ENCODE data around the gene ADAM12. TPM values are rescaled to one million over a fixed set of nuclear protein-coding genes. Genes with fewer than 3 reads are reported as not detected.

Gene ADAM12
- total RNA-seq, 1 donor from 2014 or later, result not detected

DNA sequence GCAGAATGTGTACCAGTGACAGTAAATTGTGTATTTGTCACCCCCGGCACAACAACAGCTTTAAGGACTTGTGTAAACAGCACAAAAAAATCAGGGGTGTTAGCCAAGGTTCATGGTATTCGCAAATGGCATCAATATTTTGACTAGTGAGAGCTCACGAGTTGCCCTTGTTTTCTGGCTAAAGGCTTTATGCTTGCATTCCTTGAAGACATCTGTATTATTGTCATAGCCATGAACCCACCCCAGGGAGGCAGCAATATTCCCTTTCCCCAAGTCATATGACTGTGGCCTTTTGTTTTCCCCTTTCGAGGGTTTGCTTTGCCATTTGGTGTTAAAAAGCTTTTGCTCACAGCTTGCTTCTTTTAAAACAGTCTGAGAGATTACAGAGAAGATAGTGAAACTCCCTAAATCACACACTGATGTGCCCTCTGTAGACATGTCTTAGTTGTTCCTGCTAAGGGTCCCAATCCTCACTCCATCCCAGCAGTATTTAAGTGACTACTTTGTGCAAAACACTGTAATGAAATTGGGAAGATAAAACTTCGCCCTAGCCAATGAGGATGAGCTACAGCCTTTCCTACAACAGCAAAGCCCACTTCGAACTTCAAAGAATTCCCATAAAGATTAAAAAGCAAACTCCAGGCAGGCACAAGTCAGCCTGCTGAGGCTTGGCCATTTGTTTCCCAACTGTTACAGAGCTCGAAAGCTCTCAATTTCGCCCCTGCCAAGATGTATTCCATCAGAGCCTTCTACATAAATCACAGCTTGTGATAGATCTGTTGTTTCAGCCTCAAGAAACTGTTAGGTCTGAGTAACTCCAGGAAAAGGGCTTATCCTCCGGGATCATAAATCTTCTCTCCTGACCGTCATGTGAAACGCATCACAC lies 172.3 kb downstream of the ADAM12 start:
- DNase-seq (ENCODE audit: low spot score) (no peak), ATAC-seq (no peak)

DNA sequence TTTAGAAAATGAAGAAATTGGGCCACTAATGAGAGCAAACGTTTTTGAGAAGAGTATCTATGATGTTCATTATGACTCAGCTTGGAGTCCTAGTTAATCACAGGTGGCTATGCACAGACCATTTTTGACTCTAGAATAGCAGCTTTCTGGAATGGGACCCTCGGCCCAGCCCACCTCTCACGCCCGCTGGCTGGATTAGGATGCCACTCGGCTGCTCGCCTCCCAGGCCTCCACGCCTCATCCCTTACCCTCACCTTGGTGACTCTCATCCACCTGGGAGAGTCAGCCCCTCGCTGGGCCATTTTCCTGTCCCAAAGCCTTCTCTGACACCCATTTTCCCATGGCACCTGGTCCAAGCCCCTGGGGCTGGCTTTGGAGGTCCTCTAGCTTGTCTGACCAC lies 173.6 kb downstream of the ADAM12 start:
- DNase-seq (ENCODE audit: low spot score), result no peak
- no peak for ATAC-seq

DNA sequence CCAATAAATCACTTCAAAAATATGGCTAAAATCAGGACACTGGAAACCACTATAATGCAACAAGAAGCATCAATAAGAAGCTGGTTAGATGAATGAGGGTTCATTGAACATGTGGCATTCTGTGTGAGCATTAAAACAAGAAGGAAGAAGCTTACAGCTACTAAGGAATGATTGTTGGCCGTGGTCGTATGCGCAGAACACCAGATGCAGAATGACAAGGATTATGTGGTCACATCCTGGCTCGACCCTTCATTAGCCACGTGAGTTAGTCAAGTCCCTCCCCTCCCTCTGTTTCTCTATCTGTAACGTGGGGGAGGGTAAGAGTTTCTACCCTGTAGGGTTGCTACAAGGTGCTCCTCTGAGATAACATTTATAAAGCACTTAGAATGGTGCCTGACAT lies 174.3 kb downstream of the ADAM12 start:
- no peak for ATAC-seq
- no peak for DNase-seq (ENCODE audit: low spot score)

DNA sequence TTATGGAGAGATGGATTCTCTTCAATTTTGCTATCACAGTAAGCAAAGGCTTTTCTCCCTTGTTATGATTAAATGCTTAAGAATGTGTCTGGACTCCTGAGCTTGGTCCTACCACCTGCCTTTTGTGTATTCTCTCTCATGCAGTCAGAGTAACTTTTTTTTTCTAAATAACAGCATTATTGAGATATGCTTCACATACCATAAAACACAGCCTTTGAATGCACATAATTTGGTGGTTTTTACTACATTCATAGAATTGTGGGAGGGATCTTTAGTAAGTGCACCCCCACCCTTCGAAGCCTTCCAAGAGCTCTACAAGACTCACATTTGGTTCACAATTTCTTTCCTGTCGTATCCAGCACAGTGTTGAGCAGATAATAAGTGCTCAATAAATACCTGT lies 175.5 kb downstream of the ADAM12 start:
- ATAC-seq, result no peak

DNA sequence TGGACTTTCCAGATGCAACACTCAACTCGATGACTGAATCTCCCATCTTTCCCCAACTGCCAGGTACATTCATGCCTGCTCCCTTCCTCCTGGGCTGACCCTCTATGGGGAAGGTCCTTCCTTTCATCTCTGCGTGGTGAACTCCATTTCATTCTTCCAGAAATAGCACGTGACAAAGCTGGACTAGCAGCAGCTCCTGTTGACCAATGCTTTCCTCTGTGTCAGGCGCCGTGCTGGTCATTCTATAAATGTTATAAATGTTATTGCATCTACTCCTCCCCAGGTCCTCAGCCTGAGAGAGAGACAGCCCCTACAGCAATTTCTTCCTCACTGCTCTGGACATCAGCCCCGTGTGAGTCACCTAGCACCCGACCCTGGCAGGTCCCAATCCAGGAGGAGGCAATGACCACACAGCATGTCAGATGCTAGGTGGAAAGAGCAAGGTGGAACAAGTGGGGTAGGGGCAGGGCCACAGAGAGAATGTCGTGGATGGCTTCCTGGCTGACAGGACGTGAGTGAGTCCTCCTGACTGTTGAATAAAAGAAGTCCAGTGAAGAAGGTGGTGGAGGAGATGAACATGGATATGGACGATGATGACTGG lies 178.1 kb downstream of the ADAM12 start:
- no peak for DNase-seq (ENCODE audit: low spot score)
- ATAC-seq, result no peak

More for the DNA sequence above, 175.5 kb downstream of the ADAM12 start:
- DNase-seq (ENCODE audit: low spot score), result no peak

DNA sequence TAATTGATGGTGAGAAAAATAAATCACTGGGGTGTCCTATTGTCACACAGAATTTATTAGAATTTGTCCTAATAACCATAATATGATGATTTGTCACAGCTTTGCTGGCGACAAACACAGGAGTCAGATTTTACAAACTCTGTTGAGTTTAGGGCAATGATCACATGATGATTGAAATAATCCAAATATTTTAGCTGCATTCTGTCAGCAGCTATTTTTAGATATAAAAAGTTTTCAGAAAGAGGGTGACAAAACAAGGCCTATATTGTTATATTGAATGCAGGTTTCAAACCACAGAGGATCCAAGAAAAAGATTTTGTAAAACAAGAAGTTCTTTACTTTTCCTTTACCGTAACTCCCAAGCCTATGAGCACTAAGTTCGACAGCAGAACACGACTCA lies 178.8 kb downstream of the ADAM12 start:
- ATAC-seq (no peak), DNase-seq (ENCODE audit: low spot score) (no peak)

DNA sequence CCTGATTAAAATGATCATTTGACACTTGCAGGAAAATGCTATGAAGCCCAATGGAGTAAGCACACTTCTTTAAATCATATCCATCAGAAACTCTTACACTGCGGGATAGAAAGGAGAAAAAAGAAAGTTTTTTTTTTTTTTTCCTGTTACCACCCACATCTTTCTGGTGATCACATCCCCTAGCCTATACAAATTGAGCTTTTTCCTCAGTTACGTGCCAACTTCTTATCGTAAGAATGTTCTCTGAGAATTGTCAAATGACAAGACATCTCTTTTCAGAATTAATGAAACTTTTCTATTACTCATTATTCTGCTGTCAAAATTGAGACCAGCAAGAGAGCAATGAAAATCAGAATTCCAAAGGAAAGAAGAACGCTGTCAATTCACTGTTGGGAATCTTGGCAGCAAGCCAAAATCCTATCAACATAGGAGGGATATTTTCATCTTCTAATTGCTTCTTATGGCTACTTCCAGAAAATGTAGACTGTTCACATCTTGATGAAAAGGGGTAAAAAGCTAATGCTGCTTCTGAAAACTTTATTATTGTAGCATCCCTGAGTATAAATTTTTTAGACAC lies 179.5 kb downstream of the ADAM12 start:
- DNase-seq (ENCODE audit: low spot score), result no peak
- ATAC-seq, result no peak

DNA sequence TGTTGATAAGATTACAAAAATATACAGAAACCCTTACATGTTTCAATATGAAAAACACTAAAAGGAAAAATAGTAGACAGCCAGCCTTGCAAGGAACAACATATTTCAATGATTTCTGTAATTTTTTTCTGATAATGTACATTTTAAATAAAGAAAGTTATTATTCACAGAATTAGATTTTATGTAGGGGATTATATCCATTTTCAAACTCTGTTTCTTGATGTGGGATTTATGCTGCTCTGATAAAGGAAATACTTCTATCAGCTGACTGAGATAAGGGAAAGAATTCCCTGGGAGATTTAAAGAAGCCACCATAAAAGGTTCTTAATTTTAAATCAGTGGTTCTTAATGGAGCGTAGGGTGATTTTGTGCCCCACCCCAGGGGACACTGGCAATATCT lies 180.4 kb downstream of the ADAM12 start:
- DNase-seq (ENCODE audit: low spot score), result no peak

DNA sequence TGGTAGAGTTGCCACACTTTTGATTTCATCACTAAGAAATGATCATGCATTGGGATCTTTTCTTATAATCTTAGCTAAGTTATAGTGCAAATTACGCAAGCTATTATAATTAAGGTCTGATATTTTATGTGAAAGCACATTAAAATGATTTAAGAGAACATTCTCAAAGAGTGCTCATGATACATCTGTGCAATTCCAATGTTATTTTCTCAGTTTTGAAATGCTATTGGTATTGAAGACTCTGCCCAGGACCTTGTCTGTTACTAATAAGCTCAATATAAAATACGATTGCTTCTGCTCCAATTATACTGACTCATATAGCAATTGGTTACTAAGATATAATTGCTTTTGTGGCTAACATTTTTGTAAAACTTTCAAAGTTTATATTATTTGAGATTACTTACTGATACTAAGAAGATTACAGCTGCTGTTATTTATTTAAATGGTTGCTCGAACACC lies 180.9 kb downstream of the ADAM12 start:
- DNase-seq (ENCODE audit: low spot score) (no peak), ATAC-seq (no peak)

More for the DNA sequence above, 180.4 kb downstream of the ADAM12 start:
- no peak for ATAC-seq

DNA sequence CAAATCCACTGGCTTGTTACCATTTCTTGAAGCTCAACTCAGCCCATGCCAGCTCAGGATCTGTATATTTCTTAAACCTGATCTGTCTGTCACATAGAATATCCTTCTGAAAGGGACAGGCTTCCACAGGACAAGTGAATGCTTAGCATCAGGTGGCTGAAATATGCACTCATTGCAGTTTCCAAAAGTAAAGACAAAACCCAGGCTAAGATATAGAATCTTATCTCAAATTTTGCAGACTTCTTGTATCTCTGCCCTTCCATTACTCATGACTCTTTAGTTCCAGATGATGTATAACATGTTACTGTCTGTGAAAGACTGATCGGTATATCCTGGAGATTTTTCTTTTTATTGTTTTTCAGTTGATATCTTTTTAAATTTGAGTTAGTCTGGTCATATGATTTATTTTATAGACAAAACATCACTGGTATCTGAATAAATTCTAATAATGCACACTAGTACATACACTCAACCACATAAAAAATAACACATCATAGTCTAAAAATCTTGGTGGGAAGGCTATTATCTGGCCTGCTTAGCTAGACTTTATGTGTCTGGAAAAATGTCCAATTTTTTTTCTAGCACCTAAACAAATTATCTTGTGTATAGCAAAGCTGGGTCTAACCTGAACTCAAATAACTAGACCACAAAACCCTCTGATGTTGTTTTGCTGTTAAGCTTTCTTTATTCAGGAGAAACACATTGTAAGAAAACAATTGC lies 182.6 kb downstream of the ADAM12 start:
- ATAC-seq, result no peak
- DNase-seq (ENCODE audit: low spot score), result no peak

DNA sequence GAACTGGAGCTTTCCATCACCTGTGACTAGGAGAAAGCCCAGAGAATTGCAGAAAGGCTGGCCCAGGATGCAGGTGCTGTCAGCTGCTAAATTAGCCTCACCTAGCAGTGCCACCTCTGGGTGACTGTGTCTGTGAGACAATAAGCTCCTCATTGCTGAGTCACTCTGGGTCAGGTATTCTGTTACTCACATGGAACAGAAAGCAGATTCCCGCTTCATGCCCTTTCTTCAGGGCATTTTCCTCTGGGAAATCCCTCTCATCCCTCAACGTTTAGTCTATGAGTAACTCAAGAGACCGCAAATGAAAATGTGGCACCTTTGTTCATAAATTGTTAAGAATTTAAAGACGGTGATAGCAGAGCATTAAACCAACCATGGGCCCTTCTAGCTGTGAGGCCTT lies 184.0 kb downstream of the ADAM12 start:
- ATAC-seq, result no peak
- no peak for DNase-seq (ENCODE audit: low spot score)

DNA sequence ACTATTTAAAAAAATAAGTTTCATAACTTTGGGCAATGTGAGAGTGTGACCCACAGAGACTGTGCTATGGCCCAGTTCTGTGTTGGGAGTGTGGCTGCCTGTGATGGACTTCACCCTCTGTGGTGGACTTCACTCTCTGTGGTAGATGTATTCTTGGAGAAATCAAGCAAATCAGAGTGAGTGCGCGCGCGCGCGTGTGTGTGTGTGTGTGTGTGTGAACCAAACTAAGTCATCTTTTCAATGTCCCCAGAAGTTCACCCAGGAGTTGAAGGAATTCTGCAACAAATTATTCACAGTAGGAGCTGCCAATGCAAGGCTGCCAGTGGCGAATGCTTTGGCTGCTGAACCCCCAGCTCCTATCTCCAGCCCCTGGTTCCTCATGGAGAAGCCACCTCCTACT lies 184.5 kb downstream of the ADAM12 start:
- no peak for DNase-seq (ENCODE audit: low spot score)
- ATAC-seq, result peak; percentile 20

DNA sequence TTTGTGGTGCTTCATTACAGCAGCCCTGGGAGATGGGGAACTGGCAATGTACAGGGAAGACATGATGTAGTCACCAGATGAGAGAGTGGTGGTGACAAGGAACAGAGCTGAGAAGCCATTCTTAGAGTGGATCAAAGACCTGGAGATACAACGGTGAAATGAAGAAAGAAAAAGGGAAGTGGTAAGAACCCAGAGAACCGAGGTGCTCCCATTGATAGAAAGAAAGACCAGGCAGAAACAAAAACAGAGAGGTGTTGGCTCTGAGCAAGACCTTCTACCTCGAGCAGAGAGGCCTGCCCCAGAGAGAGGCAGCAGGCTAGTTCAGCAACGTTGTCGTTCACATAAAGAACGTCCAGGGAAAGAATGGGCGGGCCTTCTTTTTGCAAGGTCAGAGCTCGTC lies 186.7 kb downstream of the ADAM12 start:
- ATAC-seq (no peak), DNase-seq (ENCODE audit: low spot score) (no peak)

DNA sequence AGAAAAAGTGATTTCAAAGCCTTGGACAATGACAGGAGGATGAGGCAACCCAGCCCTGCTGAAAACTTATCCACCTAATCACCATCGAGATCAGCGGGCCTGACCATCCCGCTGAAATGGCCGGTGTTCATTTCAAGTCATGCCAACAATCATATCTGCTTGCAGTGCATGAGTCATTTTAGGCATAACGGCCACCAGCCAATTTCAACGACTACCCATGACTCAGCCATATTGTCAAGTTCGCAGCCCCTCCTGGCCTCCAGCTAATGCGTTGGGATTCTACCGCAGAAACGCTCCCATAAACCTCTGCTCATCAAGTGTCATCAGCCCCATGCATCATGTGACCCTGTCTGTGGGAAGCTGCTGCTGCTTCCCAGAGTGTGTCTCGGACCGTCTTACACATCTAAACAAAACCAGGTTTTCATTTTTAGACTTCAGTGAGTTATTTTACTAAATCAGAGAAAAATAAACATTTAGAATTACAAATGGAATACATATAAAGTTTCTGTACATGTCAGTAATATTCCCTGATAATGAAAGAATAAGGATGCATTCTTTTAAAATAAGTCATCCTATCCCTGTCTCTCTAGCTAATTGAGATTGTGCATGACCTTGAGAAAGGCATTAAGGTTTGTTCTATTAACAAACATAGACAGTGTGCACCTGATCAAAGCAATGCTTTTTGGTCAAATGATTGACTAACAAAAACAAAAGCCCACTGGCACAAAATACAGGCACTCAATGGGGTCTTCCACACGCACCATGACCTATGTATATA lies 188.9 kb downstream of the ADAM12 start:
- ATAC-seq (no peak), DNase-seq (ENCODE audit: low spot score) (no peak)

DNA sequence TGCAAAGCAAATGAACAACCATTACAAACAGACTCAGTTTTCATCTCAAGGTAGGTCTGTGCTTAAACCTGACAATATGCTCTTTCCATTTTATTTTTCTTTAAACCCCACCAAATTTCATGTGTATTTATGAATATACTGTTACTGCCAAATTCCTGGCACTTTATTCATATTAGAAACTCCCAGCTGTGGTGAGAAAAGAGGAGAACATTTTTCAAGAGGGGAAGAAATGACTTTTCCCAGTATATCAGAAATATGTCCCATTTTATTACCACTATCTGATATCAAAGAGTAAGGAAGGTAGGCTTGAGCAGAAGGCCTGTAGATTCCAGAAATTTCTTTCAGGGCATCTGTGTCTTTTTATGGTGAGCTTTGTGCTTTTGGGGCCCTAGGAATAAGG lies 189.6 kb downstream of the ADAM12 start:
- DNase-seq (ENCODE audit: low spot score) (no peak), ATAC-seq (no peak)

DNA sequence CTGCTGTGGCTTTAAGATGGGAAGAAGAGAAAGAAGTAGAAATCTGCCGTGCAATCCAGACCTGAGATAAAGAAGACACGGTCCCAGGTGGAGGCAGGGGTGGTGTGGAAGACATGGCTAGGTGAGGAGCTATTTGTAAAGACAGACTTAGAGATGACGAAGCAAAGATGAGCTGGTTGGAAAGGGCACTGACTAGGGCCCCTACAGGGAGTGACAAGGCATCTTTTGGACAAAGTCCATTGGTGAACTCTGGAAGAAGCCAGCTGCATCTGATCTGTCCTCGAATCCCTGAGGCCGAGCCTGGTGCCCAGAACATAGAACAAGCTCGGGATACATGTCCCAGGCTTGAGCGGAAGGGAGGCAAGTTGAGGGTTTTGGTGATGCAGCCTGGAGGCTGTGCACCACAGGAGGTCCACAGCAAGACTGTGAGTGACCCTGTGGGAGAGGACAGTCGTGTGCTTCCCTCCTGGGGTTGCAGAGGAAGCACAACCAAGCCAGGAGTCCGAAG lies 191.2 kb downstream of the ADAM12 start:
- ATAC-seq, result no peak
- no peak for DNase-seq (ENCODE audit: low spot score)

DNA sequence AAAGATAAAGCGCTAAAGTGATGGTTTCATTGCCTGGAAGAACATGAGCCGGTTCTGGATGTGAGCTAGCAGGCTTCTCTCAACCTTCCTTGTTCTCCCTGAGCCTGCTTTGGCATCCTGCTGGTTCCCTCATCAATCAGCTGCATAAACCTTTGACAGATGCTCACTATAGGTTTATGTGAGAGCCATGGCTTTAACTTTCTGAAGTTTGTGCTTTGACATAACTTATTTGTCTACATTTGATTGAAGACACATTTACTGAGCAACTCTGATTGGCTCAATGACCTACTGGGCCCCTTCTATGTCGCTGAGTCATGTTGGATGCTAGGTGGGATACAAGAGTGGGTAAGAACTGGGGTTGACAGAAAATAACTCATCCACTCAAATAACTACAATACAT lies 192.0 kb downstream of the ADAM12 start:
- ATAC-seq (no peak), DNase-seq (ENCODE audit: low spot score) (no peak)

DNA sequence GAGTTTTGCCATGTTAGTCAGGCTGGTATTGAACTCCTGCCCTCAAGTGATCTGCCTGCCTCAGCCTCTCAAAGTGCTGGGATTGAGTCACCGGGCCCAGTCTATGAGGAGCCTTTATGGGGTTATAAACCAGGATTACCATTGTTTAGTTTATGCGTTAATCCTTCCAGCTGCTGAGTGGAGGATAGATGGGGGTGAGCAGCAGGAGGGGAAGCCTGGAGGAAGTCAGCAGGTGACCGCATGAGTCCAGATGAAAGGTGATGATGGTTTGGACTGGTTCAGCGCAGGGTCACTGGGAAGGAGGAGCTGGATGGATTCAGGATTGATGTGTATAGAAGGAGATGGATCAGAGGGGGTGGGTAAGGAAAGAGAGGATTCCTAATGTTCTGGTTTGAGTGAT lies 197.1 kb downstream of the ADAM12 start:
- DNase-seq (ENCODE audit: low spot score), result no peak
- ATAC-seq, result no peak

DNA sequence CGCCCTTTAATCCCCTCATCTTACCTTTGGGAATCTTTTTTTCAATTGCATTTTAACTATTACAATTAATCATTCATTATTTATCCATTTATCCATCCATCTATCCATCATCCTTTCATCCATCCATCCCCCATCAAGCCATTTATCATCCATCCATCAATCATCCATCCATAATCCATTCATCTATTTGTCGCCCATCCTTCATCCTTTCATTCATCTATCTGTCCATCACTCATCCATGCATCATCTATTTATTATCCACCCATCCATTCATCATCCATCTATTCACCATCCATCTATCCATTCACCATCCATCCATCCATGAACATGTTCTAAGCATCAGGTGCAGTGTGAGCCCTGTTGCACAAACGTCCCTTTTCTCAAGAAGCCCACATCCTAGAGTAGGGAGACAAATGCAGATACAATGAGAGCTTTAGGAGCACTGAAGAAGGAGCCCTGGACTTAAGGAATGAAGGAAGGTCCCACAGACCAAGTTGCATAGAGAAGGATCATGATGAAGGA lies 199.5 kb downstream of the ADAM12 start:
- ATAC-seq (no peak), DNase-seq (ENCODE audit: low spot score) (no peak)

DNA sequence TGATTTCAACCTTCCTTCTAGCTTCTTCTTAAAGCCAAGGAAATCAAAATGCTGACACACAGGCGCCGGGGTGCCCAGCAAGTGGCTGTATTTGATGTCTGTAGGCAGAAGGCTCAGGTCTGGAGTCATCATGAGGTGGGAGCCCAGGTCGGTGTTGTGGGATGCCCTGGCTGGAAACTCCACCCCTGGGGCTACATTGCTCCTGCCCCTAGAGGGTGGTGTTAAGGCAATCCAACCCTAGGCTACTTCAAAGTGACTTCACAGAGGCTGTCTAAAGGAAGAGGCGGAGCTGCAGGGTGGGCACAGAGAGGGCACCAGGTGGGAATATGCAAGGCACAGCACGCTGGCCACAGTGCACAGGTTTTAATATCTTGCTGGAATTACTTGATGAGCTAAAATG lies 200.9 kb downstream of the ADAM12 start:
- no peak for ATAC-seq
- DNase-seq (ENCODE audit: low spot score), result no peak
